ENCODE data around the gene DPYSL3.

DNA sequence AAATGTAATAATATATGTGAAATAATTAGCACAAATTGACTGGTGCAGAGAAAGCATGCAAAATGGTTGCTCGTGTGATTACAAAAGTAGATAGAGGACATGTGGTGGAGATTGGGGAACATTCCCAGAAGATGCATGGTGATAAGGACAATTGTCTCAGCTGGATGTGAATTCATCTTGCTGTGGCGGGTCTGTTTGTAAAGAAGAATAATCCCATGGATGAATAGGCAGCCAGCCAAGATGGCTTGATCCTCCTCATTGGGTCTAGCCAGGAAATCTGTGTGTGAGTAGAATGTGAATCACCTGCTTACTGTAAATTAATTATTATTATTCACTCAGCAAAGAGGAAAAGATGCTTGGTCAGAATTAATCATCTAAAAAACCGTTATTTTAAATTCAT lies 12.6 kb upstream of the DPYSL3 start:
- TF ChIP-seq POLR2A (IDR thresholded peaks at IDR 0.05; ENCODE audit: extremely low read depth, insufficient read length) (no peak), CTCF (IDR thresholded peaks at IDR 0.05; ENCODE audit: low read depth, low read length) (no peak), MYC (IDR thresholded peaks at IDR 0.05; ENCODE audit: low read depth, low read length) (no peak)
- TF ChIP-seq, protein P1, sequence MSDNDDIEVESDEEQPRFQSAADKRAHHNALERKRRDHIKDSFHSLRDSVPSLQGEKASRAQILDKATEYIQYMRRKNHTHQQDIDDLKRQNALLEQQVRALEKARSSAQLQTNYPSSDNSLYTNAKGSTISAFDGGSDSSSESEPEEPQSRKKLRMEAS (IDR thresholded peaks at IDR 0.05; ENCODE audit: low read depth, low read length), result no peak

Data from NB4 (cell line).